Hepatocyte (in vitro differentiated cells): ENCODE data around the gene LMCD1. TPM values are rescaled to one million over a fixed set of nuclear protein-coding genes. Genes with fewer than 3 reads are reported as not detected.

Experiments
- DNase-seq: peaks from one replicate; pipeline ENCODE4 v3.0.0-alpha.2; 2016; ENCODE audit warnings: low spot score
- H2AFZ ChIP-seq: fragments of 200-600 bp; sonication (generic); 2 replicates; pipeline ENCODE4 v1.6.0; 2016; ENCODE audit warnings: antibody characterized with exemption, mild to moderate bottlenecking
- H3K27ac ChIP-seq: fragments of 200-600 bp; sonication (generic); 2 replicates; pipeline ENCODE4 v1.5.1; 2016; ENCODE audit warnings: mild to moderate bottlenecking
- H3K27me3 ChIP-seq: fragments of 200-600 bp; sonication (generic); 2 replicates; pipeline ENCODE4 v1.6.1; 2016
- H3K36me3 ChIP-seq: fragments of 200-600 bp; sonication (generic); replicated peaks from 2 replicates; pipeline ENCODE4 v1.5.1; 2016; ENCODE audit warnings: low read depth; ENCODE audit not compliant: insufficient read depth
- H3K4me1 ChIP-seq: fragments of 200-600 bp; sonication (generic); 2 replicates; pipeline ENCODE4 v1.5.1; 2016; ENCODE audit warnings: mild to moderate bottlenecking, moderate library complexity; ENCODE audit not compliant: insufficient read depth
- H3K4me2 ChIP-seq: fragments of 200-600 bp; sonication (generic); 2 replicates; pipeline ENCODE4 v1.6.0; 2016
- H3K4me3 ChIP-seq: fragments of 200-600 bp; sonication (generic); 2 replicates; pipeline ENCODE4 v1.5.1; 2016; ENCODE audit warnings: mild to moderate bottlenecking
- H3K79me2 ChIP-seq: fragments of 200-600 bp; sonication (generic); 2 replicates; pipeline ENCODE4 v1.6.0; 2017; ENCODE audit warnings: mild to moderate bottlenecking
- H3K9me2 ChIP-seq: fragments of 200-600 bp; sonication (generic); replicated peaks from 2 replicates; pipeline ENCODE4 v1.6.0; 2017; ENCODE audit warnings: mild to moderate bottlenecking; ENCODE audit not compliant: insufficient read depth
- H3K9me3 ChIP-seq: fragments of 200-600 bp; sonication (generic); 2 replicates; pipeline ENCODE4 v1.5.1; 2016; ENCODE audit warnings: low read depth, mild to moderate bottlenecking
- H4K20me1 ChIP-seq: fragments of 200-600 bp; sonication (generic); 2 replicates; pipeline ENCODE4 v1.6.0; 2016; ENCODE audit warnings: mild to moderate bottlenecking; ENCODE audit not compliant: insufficient read depth, poor library complexity, severe bottlenecking
- CTCF ChIP-seq: fragments of 200-600 bp; sonication (generic); IDR thresholded peaks from 2 replicates; pipeline ENCODE4 v1.5.1; 2016; ENCODE audit warnings: antibody characterized with exemption, mild to moderate bottlenecking; ENCODE audit not compliant: poor library complexity
- EZH2 ChIP-seq: fragments of 200-600 bp; sonication (generic); IDR thresholded peaks from 2 replicates; pipeline ENCODE4 v1.6.1; 2016; ENCODE audit warnings: antibody characterized with exemption, mild to moderate bottlenecking, borderline replicate concordance
- EZH2phosphoT487 ChIP-seq: fragments of 200-600 bp; sonication (generic); IDR thresholded peaks from one replicate; pipeline ENCODE4 v1.6.1; 2018; ENCODE audit warnings: antibody characterized with exemption, mild to moderate bottlenecking, low read depth, moderate library complexity; ENCODE audit not compliant: unreplicated experiment, severe bottlenecking
- WGBS: methylation state at CpG from one replicate; pipeline ENCODE4 v1.1.6; 2016; ENCODE audit warnings: low lambda C conversion rate; ENCODE audit errors: missing lambda C conversion rate; 5-methylcytosine and 5-hydroxymethylcytosine counted together
- polyA plus RNA-seq: library from polyadenylated mRNA; unstranded; fragments of >200 nt; fragmentation: Nextera tagmentation; extraction: Ambion mirVana; gene quantifications from 2 replicates; pipeline ENCODE4 v1.2.1, GENCODE V29; 2016
- total RNA-seq: library from RNA; depleted of rRNA; stranded (reverse); fragments of >200 nt; gene quantifications from 2 replicates; pipeline ENCODE4 v1.2.3, GENCODE V29; 2014

LMCD1 gene
- total and polyA plus RNA-seq, 2 experiments from 2014 or later, result 195 to 347 TPM

- no peak overlapping the region for H3K4me2 ChIP-seq
- no peaks in the 10 kb centered on the region for H3K9me3 ChIP-seq
- 92% methylated on average over 6 of the region's 6 CpGs for WGBS
- no peaks in the 10 kb centered on the region for H4K20me1 ChIP-seq
- no peak for DNase-seq
- TF ChIP-seq EZH2phosphoT487 (no peak), EZH2 (no peak), CTCF (no peak)
- H3K27ac ChIP-seq, result no peak overlapping the region
- H3K4me3 ChIP-seq, result no peak overlapping the region
- H3K9me2 ChIP-seq, result no peaks in the 10 kb centered on the region
- H3K36me3 ChIP-seq, result no peaks in the 10 kb centered on the region
- H3K4me1 ChIP-seq, result peaks cover 26% of the 10 kb centered on the region
- no peaks in the 10 kb centered on the region for H3K79me2 ChIP-seq
- H3K27me3 ChIP-seq, result no peaks in the 10 kb centered on the region
- no peak overlapping the region for H2AFZ ChIP-seq
Observed at GRCh38 chr3:8553405-8553804, 51.8 kb downstream of the LMCD1 start.

GRCh38 chr3:8554696-8555095, 53.1 kb downstream of the LMCD1 start:
- no peaks in the 10 kb centered on the region for H3K9me3 ChIP-seq
- WGBS, result 91% methylated on average over 11 of the region's 11 CpGs
- no peak overlapping the region for H2AFZ ChIP-seq
- no peaks in the 10 kb centered on the region for H3K36me3 ChIP-seq
- H3K4me2 ChIP-seq, result peak overlapping the region; percentile 4
- TF ChIP-seq EZH2 (no peak), EZH2phosphoT487 (no peak), CTCF (no peak)
- H3K4me3 ChIP-seq, result no peak overlapping the region
- peak overlapping the region; percentile 86 for H3K27ac ChIP-seq
- no peaks in the 10 kb centered on the region for H4K20me1 ChIP-seq
- no peaks in the 10 kb centered on the region for H3K27me3 ChIP-seq
- H3K9me2 ChIP-seq, result no peaks in the 10 kb centered on the region
- H3K79me2 ChIP-seq, result no peaks in the 10 kb centered on the region
- H3K4me1 ChIP-seq, result peaks cover 26% of the 10 kb centered on the region
- DNase-seq, result no peak

GRCh38 chr3:8555113-8555661, 53.6 kb downstream of the LMCD1 start:
- DNase-seq, result peak; percentile 41

More at GRCh38 chr3:8555113-8555661, 53.6 kb downstream of the LMCD1 start:
- H3K36me3 ChIP-seq, result no peaks in the 10 kb centered on the region
- no peak overlapping the region for H2AFZ ChIP-seq
- TF ChIP-seq CTCF (no peak), EZH2phosphoT487 (no peak), EZH2 (no peak)
- peak overlapping the region; percentile 4 for H3K4me2 ChIP-seq
- no peaks in the 10 kb centered on the region for H3K79me2 ChIP-seq
- no peaks in the 10 kb centered on the region for H3K9me3 ChIP-seq
- H3K9me2 ChIP-seq, result no peaks in the 10 kb centered on the region
- no peaks in the 10 kb centered on the region for H4K20me1 ChIP-seq
- no peak overlapping the region for H3K4me3 ChIP-seq
- WGBS, result 68% methylated on average over 7 of the region's 8 CpGs
- no peaks in the 10 kb centered on the region for H3K27me3 ChIP-seq
- H3K27ac ChIP-seq, result peak overlapping the region; percentile 86
- peaks cover 27% of the 10 kb centered on the region for H3K4me1 ChIP-seq
